ENCODE data around the gene CD3G. TPM values are rescaled to one million over a fixed set of nuclear protein-coding genes. Genes with fewer than 3 reads are reported as not detected.

The CD3G gene
- total and polyA plus RNA-seq, 2 of the 8 experiments (the other 6 are each of a cell fraction or from before 2014, with no cell fraction given): not detected

DNA sequence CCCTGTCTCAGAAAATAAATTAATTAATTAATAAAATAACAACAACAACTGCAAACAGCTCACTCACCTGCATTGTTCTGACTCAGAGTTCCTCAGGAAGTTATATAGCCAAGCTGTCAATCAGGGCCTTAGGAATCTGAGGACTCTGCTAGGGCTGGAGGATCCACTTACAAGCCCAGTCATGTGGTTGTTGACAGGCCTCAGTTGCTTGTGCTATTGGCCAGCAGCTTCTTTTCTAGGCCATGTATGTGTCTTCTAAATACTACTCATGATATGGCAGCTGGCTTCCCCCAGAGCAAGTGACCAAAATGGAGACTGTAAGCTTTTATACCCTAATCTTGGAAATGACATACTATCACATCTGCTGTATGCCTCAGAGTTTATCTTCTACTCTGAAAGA is 36.4 kb downstream of the CD3G start:
- no peaks in the 10 kb centered on the region for H3K79me2 ChIP-seq (ENCODE audit: control insufficient read depth in 1 of 2, insufficient read depth in 2 of 2, low read length in 2 of 2)
- ChIA-PET POLR2A (ENCODE audit: partially characterized antibody) (no interaction called here), CTCF (ENCODE audit: partially characterized antibody) (interaction anchor here (1.6 kb wide), 1 partner anchor 116 kb away, joined by 5 read pairs; the partner anchor contains the start of gene MPZL2)
- no peaks in the 10 kb centered on the region for H3K27me3 ChIP-seq (replicated peaks in 1 of 4; ENCODE audit: control insufficient read depth in 3 of 4, extremely low read depth in 1 of 4, insufficient read depth in 3 of 4, low read length in 3 of 4)
- H2BK120ac ChIP-seq (replicated peaks; ENCODE audit: low read depth, low read length): no peak overlapping the region
- H2BK20ac ChIP-seq (ENCODE audit: low read length): no peak overlapping the region
- no peak overlapping the region for H2AFZ ChIP-seq (ENCODE audit: low read length)
- H3K18ac ChIP-seq (ENCODE audit: extremely low read depth, low read length): no peak overlapping the region
- H3K4me1 ChIP-seq (replicated peaks in 1 of 4; ENCODE audit: control insufficient read depth in 3 of 4, insufficient read depth in 4 of 4, low read length in 3 of 4): no peaks in the 10 kb centered on the region
- H3K23ac ChIP-seq (ENCODE audit: insufficient read length): no peak overlapping the region
- H4K5ac ChIP-seq (ENCODE audit: insufficient read length, low read depth, low read length): no peak overlapping the region
- no peak overlapping the region for H3K4ac ChIP-seq (replicated peaks; ENCODE audit: insufficient read length, low read depth, low read length)
- no peaks in the 10 kb centered on the region for H3K23me2 ChIP-seq (ENCODE audit: low read depth, low read length)
- no peak overlapping the region for H3K4me3 ChIP-seq (ENCODE audit: extremely low read depth in 1 of 4, insufficient read depth in 2 of 4, low read depth in 3 of 4, low read length in 4 of 4)
- H3K36me3 ChIP-seq (ENCODE audit: control insufficient read depth in 2 of 4, insufficient read depth in 4 of 4, low read length in 3 of 4): peaks cover 4 to 66% (median 45%) of the 10 kb centered on the region in 4 experiments
- H3K56ac ChIP-seq (replicated peaks; ENCODE audit: insufficient read length, low read depth, low read length): no peak overlapping the region
- no peak overlapping the region for H4K91ac ChIP-seq (replicated peaks; ENCODE audit: insufficient read length, low read length)
- DNase-seq (ENCODE audit: low read depth in 1 of 2, low spot score in 2 of 2): no peak
- no peaks in the 10 kb centered on the region for H3K79me1 ChIP-seq (ENCODE audit: low read depth, low read length)
- H3K4me2 ChIP-seq (ENCODE audit: insufficient read depth in 1 of 2, low read depth in 2 of 2, low read length in 2 of 2): no peak overlapping the region
- no peak overlapping the region for H3K14ac ChIP-seq (ENCODE audit: insufficient read length)
- no peaks in the 10 kb centered on the region for H4K20me1 ChIP-seq (replicated peaks in 1 of 2; ENCODE audit: control insufficient read depth in 1 of 2, insufficient read depth in 2 of 2, low read length in 2 of 2)
- H3K9me3 ChIP-seq (ENCODE audit: insufficient read depth in 2 of 2, low read depth in 1 of 2, low read length in 1 of 2): no peaks in the 10 kb centered on the region
- H3K27ac ChIP-seq (ENCODE audit: low read depth, low read length): no peak overlapping the region
- H2BK15ac ChIP-seq (ENCODE audit: low read length): no peak overlapping the region
- FAIRE-seq: no peak
- H2BK5ac ChIP-seq (ENCODE audit: low read depth, low read length): no peak overlapping the region
- H3K9ac ChIP-seq (replicated peaks in 1 of 4; ENCODE audit: extremely low read depth in 1 of 4, low read depth in 3 of 4, low read length in 3 of 4): no peak overlapping the region
- H4K8ac ChIP-seq (ENCODE audit: extremely low read depth, insufficient read depth, low read length): no peak overlapping the region
- H2BK12ac ChIP-seq (ENCODE audit: low read depth, low read length): no peak overlapping the region
- no peak overlapping the region for H2AK5ac ChIP-seq (ENCODE audit: low read depth, low read length)
- TF ChIP-seq CTCF (IDR thresholded peaks at IDR 0.05; ENCODE audit: control extremely low read depth in 1 of 3, insufficient read depth in 1 of 3, low read depth in 1 of 3, low read length in 3 of 3) (no peak), CHD2 (IDR thresholded peaks at IDR 0.05; ENCODE audit: low read length) (no peak), ATF3 (IDR thresholded peaks at IDR 0.05; ENCODE audit: insufficient read depth, low read depth, low read length) (no peak), GTF2F1 (IDR thresholded peaks at IDR 0.05; ENCODE audit: borderline replicate concordance, low read depth, low read length) (no peak), JUND (IDR thresholded peaks at IDR 0.05; ENCODE audit: low read length) (no peak), EGR1 (IDR thresholded peaks at IDR 0.05; ENCODE audit: borderline replicate concordance, low read depth, low read length) (no peak), BACH1 (IDR thresholded peaks at IDR 0.05; ENCODE audit: low read length) (no peak), SP4 (IDR thresholded peaks at IDR 0.05; ENCODE audit: low read length) (no peak), SUZ12 (IDR thresholded peaks at IDR 0.05; ENCODE audit: low read length) (no peak), PHF8 (conservative IDR thresholded peaks at IDR 0.05; ENCODE audit: low read depth, low read length) (no peak), BRCA1 (IDR thresholded peaks at IDR 0.05; ENCODE audit: low read depth, low read length) (no peak), RXRA (IDR thresholded peaks at IDR 0.05; ENCODE audit: insufficient read depth, low read depth, low read length) (no peak), CREB1 (IDR thresholded peaks at IDR 0.05) (no peak)
